T47D (cell line): Measurements from ENCODE around the gene KSR2.
"Not testable (repeated sequence)": the region's sequence is repeated elsewhere in the genome, so short reads cannot be mapped to it uniquely, and the experiment has no call there.

ENCODE experiments used
- DNase-seq, 2 experiments: peaks; one replicate each; pipeline versions ENCODE4 v3.0.0 to v3.0.0-alpha.2; 2011 to 2012; ENCODE audit warnings: low read depth in 1 of 2, low spot score in 1 of 2
- JUND ChIP-seq: IDR thresholded peaks from 2 replicates; pipeline ENCODE4 v1.6.1; 2012; ENCODE audit warnings: low read depth
- in situ Hi-C: cut with HindIII; loops from 2 replicates; pipeline ENCODE4 v1.10.0; 2016; ENCODE audit warnings: low sequenced_read_pairs, low pct_unique_long_range_greater_than_20kb

KSR2 gene

DNA sequence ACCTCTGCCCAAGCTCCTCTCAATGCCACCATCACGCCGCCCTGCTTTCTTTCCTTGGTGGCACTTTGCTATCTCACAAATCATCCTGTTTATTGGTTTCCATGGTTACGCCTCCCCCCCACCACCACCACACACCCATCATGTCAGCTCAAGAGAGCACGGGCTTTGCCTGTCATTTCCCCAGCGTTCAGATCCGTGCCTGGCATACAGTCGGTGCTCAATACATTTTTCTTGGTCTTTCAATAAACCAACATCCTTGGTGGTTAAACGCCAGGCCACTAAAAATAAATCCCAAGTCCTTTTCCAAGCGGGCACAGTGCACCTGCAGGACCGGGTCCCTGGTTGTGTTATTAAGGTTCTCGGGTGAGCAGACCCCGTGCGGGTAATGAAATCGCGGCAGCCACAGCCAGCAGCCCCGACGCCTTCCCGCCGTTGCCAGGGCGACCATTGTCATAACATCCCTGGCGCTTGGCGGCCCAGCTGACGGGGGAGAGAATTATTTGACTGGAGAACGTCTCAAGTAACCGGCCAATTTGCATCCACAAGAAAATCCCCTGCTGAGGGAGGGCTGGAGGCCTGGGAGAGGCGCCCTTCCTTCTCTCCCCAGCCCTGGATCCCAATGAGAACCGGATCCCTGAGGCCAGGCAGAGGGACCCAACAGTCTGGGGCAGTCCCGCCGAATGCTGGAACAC lies 92.9 kb downstream of the KSR2 start:
- in situ Hi-C loops, result no loop called here
- TF ChIP-seq JUND, result no peak
- DNase-seq, result no peak

DNA sequence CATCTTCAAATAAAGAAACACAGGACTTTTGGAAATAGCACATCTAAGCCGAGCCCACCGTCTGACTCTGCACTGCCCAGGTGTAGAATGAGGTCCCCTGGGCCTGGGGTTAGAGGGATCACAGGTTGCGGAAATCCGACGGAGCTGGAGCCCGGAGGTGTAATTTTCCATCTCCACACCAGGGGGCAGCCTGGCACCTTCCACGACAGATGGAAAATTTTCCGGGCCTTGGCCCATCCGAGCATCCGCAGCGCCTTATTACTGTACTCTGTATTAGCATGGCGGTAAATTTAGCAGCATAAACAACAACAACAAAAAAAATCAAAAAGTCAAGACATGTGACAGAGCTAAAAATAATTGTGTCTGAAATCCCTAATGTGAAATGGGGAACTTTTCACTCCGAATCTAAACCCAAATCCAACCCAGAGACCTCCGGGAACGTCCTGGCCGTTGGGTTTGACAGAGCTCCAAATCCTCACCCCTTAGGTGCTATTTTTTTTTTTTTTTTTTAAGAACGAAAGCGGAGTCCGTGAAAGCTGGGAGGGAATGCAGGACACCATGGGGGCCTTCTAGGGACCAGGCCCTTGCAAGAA lies 93.9 kb downstream of the KSR2 start:
- DNase-seq, result peak; percentile 63 to 74
- no peak for TF ChIP-seq JUND
- in situ Hi-C loops, result no loop called here

DNA sequence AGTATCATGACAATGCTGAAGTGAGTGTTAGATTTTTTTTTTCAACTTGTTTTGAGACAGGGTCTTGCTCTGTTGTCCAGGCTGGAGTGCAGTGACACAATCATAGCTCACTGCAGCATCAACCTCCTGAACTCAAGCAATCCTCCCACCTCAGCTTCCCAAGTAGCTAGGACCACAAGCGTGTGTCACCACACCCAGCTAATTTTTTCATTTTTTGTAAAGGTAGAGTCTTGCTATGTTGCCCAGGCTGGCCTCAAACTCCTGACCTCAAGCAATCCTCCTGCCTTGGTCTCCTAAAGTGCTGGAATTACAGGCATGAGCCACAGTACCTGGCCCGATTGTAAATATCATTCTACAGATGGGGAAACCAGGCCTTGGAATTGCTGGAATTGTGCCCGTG lies 94.6 kb downstream of the KSR2 start:
- DNase-seq, in situ Hi-C loops: not testable (repeated sequence)

DNA sequence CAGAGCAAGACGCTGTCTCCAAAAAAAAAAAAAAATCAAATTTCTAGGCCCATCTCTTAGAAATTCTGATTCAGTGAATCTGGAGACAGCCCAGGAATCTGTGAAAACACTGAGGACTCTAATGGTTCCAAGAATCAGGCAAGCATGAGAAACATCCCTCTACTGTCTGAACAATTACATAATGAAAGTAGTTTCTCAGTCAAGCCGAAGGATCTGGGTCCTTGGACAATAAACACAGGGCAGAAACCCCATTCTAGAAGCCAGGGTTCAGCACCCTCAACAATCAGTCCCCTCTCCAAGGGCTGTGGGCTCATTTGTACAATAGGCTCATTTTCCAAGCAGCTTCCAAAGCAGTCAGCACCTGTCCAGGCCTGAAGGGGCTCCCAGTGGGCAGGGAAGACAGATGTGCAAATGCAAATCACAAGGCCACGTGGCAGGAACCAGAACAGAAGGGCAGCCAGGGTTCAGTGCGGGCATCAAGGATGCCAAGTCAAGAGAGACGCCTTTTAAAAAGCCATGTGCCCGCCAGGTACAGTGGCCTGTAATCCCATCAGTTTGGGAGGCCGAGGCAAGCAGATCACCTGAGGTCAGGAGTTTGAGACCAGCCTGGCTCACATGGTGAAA lies 96.1 kb downstream of the KSR2 start:
- DNase-seq, result no peak
- in situ Hi-C loops, result no loop called here
- TF ChIP-seq JUND, result no peak

DNA sequence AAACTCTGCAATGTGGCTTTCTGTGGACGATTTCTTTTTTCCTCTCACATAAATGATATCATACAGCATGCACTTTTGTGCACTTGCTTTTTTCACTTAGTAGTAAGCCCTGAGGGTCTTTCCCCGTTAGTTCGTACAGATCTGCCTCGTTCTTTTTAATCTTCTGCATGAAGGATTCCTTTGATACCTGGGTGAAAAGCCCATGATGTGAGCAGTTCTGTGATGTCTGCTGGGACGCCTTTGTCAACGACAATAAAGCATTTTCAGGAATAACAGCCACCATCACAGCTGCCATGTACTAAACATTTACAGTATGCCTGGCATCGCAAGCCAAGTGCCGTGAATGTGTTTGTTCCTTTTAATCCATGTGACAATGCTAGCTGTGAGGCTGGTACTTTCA lies 99.2 kb downstream of the KSR2 start:
- DNase-seq, result no peak
- no peak for TF ChIP-seq JUND
- in situ Hi-C loops, result no loop called here

DNA sequence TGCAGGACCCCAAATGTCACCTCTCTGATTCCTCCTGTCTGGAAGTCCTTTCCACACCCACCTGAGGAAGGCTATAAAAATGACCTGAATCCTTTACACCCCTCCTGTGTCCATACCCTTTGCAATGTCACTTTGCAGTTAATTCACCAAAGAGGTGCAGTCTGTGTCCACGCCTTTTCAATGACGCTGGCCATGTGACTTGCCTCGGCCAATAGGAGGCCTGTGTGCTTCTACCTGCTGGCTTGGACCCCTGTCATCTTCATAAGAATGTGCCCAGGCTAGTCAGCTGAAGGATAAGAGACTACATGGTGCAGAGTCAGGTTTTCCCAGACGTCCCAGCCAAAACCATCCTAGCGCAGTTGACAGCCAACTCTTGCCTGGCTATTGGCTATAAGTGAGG lies 101.4 kb downstream of the KSR2 start:
- TF ChIP-seq JUND, result no peak
- no peak for DNase-seq
- in situ Hi-C loops, result no loop called here

DNA sequence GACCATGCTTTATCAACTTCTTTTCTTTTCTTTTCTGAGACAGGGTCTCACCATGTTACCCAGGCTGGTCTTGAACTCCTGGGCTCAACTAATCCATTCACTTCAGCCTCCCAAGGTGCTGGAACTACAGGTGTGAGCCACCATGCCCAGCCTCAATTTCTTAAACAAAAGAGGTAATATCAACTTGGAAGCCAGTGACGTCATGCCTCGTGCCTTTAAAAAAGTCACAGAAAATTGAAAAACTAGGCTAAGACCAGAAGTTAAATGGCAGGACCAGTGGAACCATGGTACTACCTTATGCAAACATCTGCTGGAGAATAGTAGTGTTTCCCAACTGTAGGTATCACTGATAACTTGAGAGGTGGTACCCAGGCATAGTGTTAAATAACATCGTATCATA lies 103.3 kb downstream of the KSR2 start:
- TF ChIP-seq JUND, result no peak
- in situ Hi-C loops, result no loop called here
- no peak for DNase-seq

DNA sequence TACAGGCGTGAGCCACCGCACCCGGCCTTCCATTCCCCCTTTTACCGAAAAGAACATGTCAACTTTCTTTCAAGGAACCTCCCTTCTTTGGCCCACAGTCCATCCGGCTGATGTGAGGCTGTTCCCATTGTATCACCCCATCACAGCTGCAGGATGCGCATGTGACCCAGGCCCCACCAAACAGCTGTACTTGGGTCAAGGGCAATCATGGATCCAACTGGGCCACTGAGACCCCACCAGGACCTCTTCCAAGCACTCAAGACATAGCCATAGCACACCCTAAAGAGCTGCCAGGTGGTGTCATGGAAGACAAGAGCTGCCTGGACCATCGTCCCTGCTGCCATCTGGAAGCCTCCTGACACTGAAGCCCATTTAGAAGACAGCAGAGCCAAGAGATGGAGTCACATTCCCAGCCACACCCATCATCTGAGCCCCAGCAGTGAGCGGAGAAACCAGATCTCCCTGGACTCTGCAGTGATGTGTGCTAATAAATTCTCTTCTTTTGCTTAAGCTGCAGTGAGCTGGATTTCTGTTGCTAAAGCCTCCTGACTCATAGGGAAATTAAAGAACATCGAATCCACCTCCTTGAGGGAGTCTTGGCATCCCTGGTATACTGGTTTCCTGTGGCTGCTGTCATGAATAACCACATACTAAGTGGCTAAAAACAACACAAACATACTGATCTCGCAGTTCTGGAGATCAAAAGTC lies 105.6 kb downstream of the KSR2 start:
- no peak for DNase-seq
- in situ Hi-C loops, result no loop called here
- no peak for TF ChIP-seq JUND

DNA sequence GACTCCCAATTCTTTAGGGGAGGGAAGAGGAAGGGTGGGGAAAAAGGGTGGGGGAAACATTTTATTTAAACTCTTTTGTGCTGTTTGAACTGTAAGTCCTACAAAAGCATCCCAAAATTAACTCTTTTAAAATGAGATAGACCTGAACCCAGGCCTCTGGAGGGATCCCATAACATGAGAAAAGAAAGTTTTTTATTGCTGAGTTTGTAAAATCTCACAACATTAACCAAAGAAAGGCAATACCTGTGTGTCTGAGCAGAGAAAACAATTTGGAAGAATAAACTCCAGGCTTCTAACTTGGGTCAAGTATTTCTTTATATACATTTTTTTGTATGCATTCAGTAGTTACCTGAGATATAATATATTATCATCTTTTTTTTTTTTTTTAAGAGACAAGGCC lies 107.1 kb downstream of the KSR2 start:
- in situ Hi-C loops, result no loop called here
- DNase-seq, result no peak
- TF ChIP-seq JUND, result no peak

DNA sequence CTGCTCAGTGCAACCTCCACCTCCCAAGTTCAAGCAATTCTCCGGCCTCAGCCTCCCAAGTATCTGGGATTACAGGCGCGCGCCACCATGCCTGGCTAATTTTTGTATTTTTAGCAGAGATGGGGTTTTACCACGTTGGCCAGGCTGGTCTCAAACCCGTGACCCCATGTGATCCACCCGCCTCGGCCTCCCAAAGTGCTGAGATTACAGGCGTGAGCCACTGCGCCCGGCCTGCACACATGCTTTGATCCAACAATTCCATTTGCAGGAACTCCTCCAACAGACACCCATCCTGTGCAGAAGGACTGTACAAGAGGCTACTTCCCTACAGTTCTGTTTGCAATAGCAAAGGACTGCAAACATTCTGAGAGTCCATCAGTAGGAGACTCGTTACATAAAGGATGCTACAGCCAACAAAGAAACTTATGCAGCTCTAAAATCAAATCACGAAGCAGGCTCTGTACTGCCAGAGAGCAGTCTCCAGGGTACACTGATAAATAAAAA lies 108.0 kb downstream of the KSR2 start:
- DNase-seq, in situ Hi-C loops: not testable (repeated sequence)

DNA sequence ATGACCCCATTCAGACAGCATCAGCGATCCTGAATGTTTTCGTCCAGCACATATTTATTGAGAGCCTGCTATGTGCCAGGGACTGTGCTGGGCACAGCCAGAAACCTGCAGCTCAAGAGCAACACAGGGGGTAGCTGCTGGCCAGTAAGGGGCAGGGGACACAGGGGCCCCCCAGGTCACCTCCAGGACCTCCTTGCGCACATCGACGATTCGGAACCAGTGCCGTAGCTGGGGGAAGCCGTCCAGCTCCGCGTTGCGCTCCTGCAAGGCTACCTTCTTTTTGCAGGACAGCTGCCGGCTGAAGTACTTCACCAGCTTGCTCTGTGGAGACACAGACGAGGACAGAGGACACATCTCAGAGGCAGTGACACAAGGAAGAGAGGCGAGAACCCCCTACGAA lies 108.7 kb downstream of the KSR2 start:
- no peak for TF ChIP-seq JUND
- in situ Hi-C loops, result no loop called here
- DNase-seq, result no peak

DNA sequence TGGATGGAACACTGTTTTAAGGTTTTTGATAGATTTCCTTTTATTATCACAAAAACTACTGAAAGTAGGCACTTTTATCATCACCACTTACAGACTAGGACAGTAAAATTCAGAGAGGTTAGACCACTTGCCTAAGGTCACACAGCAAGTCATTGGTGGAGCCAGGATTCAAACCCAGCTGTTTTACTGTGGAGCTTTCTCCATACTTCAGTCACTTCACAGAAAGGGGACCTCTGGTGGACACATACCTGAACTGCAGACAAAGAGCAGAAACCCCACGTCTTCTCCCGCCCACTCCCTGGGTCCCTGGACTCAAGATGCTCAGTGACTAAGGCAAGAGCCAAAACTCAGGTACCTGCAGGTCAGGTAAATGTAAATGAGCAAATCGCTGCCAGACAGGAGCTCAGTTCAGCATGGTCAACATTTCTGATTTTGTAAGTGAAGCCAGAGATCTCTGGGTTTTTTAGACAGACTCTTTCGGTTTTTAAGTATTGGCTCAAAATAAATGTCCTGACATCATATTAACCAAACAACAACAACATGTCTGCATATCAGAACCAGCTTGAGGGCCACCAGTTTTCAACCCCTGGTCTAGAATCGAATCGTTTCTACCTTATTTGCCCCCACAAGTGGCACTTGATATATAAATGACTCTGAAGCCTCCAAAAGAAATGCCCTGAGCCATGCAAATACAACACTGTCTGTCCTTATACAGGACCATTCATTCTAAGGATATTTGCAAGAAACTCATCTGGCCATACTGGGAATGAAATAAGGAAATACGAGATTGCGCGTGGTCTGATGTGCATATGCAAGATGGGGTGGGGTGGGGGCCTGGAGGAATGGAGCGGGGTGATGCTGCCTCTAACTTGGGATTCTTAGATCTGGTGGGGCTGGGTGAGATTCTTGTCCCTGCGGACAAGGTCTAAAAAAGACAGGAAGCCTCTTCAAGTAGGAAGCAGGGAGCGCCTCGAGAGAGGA lies 110.9 kb downstream of the KSR2 start:
- DNase-seq, result peak; percentile 55 to 81
- TF ChIP-seq JUND, result no peak
- in situ Hi-C loops, result no loop called here

DNA sequence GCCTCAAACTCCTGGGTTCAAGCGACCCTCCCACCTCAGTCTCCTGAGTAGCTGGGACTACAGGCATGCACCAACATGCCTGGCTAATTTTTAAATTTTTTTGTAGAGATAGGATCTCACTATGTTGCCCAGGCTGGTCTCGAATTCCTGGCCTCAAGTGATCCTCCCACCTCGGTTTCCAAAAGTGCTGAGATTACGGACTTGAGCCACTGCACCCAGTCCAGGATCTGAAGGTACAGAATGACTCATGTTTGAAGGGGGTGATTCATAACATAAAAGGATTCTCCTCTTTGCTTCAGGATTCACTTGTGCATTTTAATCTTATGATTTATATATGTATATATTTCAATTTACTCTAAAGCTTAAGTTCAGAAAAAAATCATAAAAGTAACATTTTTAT lies 111.7 kb downstream of the KSR2 start:
- in situ Hi-C loops, DNase-seq: not testable (repeated sequence)
